H1 (cell line): ENCODE measurements around the gene SEMA7A. TPM values are rescaled to one million over a fixed set of nuclear protein-coding genes. Genes with fewer than 3 reads are reported as not detected.

Source experiments
- CTCF ChIA-PET: fragments of 300-600 bp; sonication (Branson Sonifier 250); formaldehyde crosslinking; loops from one replicate; lab custom pipeline; 2021; ENCODE audit not compliant: partially characterized antibody; lab: Charles Lee
- POLR2A ChIA-PET: fragments of 300-600 bp; sonication (Branson Sonifier 250); formaldehyde crosslinking; loops from one replicate; lab custom pipeline; 2021; ENCODE audit warnings: inconsistent platforms; ENCODE audit not compliant: partially characterized antibody; lab: Charles Lee
- DNase-seq, 2 experiments: peaks; one replicate each; pipeline versions ENCODE4 v3.0.0 to v3.0.0-alpha.2; 2010 to 2022; ENCODE audit warnings: low spot score in 2 of 2, low read depth in 1 of 2, mixed read lengths in 1 of 2
- FAIRE-seq: peaks from 2 replicates; lab custom pipeline; 2011; peaks lifted over from hg19 to GRCh38; lab: Jason Lieb, UNC
- H2AFZ ChIP-seq: 2 replicates; pipeline ENCODE4 v1.8.1; 2012; ENCODE audit warnings: low read length, inconsistent platforms
- H2AK5ac ChIP-seq: 2 replicates; pipeline ENCODE4 v1.6.1; 2013; ENCODE audit warnings: low read depth, low read length
- H2BK120ac ChIP-seq: replicated peaks from 2 replicates; pipeline ENCODE3; 2013; ENCODE audit warnings: low read depth, low read length, inconsistent platforms
- H2BK12ac ChIP-seq: 2 replicates; pipeline ENCODE4 v1.6.1; 2013; ENCODE audit warnings: low read depth, low read length
- H2BK15ac ChIP-seq: 2 replicates; pipeline ENCODE4 v1.6.1; 2013; ENCODE audit warnings: low read length
- H2BK20ac ChIP-seq: 2 replicates; pipeline ENCODE4 v1.6.1; 2013; ENCODE audit warnings: low read length
- H2BK5ac ChIP-seq: 2 replicates; pipeline ENCODE4 v1.6.1; 2013; ENCODE audit warnings: low read depth, low read length
- H3K14ac ChIP-seq: 2 replicates; pipeline ENCODE4 v1.6.1; 2013; ENCODE audit warnings: inconsistent platforms; ENCODE audit not compliant: insufficient read length
- H3K18ac ChIP-seq: 2 replicates; pipeline ENCODE4 v1.6.1; 2013; ENCODE audit warnings: low read length; ENCODE audit errors: extremely low read depth
- H3K23ac ChIP-seq: 2 replicates; pipeline ENCODE4 v1.6.1; 2013; ENCODE audit warnings: inconsistent platforms; ENCODE audit not compliant: insufficient read length
- H3K23me2 ChIP-seq: 2 replicates; pipeline ENCODE4 v1.6.1; 2013; ENCODE audit warnings: low read depth, low read length
- H3K27ac ChIP-seq: 2 replicates; pipeline ENCODE4 v1.6.1; 2011; ENCODE audit warnings: low read depth, low read length, inconsistent platforms
- H3K27me3 ChIP-seq, 4 experiments: replicated peaks in 1 of 4; 1 replicate in 1 of 4; 2 replicates in 3 of 4; pipeline versions ENCODE4 v1.6.1 to v1.8.1; 2011 to 2013; ENCODE audit warnings: low read length in 3 of 4, mild to moderate bottlenecking in 3 of 4, inconsistent platforms in 2 of 4, mixed read lengths in 2 of 4, moderate library complexity in 1 of 4; ENCODE audit not compliant: control insufficient read depth in 3 of 4, insufficient read depth in 3 of 4; ENCODE audit errors: extremely low read depth in 1 of 4
- H3K36me3 ChIP-seq, 4 experiments: 2 replicates each; pipeline versions ENCODE4 v1.6.1 to v1.8.1; 2011 to 2013; ENCODE audit warnings: mild to moderate bottlenecking in 4 of 4, low read length in 3 of 4, moderate library complexity in 2 of 4, control low read depth in 1 of 4, inconsistent platforms in 1 of 4; ENCODE audit not compliant: insufficient read depth in 4 of 4, control insufficient read depth in 2 of 4
- H3K4ac ChIP-seq: replicated peaks from 2 replicates; pipeline ENCODE3; 2013; ENCODE audit warnings: low read length, low read depth, mixed read lengths, inconsistent platforms; ENCODE audit not compliant: insufficient read length
- H3K4me1 ChIP-seq, 4 experiments: replicated peaks in 1 of 4; 1 replicate in 1 of 4; 2 replicates in 3 of 4; pipeline versions ENCODE4 v1.6.1 to v1.8.1; 2011 to 2013; ENCODE audit warnings: low read length in 3 of 4, inconsistent platforms in 2 of 4, mixed read lengths in 1 of 4; ENCODE audit not compliant: insufficient read depth in 4 of 4, control insufficient read depth in 3 of 4
- H3K4me2 ChIP-seq, 2 experiments: 2 replicates each; pipeline versions ENCODE4 v1.6.1 to v1.8.1; 2011 to 2013; ENCODE audit warnings: low read depth in 2 of 2, low read length in 2 of 2, control low read depth in 1 of 2, inconsistent platforms in 1 of 2, mild to moderate bottlenecking in 1 of 2; ENCODE audit not compliant: insufficient read depth in 1 of 2
- H3K4me3 ChIP-seq, 4 experiments: fragments of 200-600, 300-600 bp in 1 of 4; sonication (generic), shearing (Covaris generic), sonication (Bioruptor Twin) in 1 of 4; 2 replicates each; pipeline versions ENCODE4 v1.5.1 to v1.8.1; 2011 to 2016; ENCODE audit warnings: low read length in 4 of 4, low read depth in 3 of 4, control low read depth in 2 of 4, inconsistent platforms in 2 of 4, mild to moderate bottlenecking in 2 of 4, mixed read lengths in 1 of 4, moderate library complexity in 1 of 4; ENCODE audit not compliant: insufficient read depth in 2 of 4; ENCODE audit errors: extremely low read depth in 1 of 4
- H3K56ac ChIP-seq: replicated peaks from 2 replicates; pipeline ENCODE3; 2013; ENCODE audit warnings: low read depth, mild to moderate bottlenecking, mixed read lengths, low read length, inconsistent platforms; ENCODE audit not compliant: insufficient read length
- H3K79me1 ChIP-seq: 2 replicates; pipeline ENCODE4 v1.6.1; 2013; ENCODE audit warnings: low read depth, low read length, control low read depth
- H3K79me2 ChIP-seq, 2 experiments: 2 replicates each; pipeline versions ENCODE4 v1.6.1 to v1.8.1; 2012 to 2013; ENCODE audit warnings: low read length in 2 of 2, mild to moderate bottlenecking in 2 of 2, inconsistent platforms in 1 of 2; ENCODE audit not compliant: insufficient read depth in 2 of 2, control insufficient read depth in 1 of 2
- H3K9ac ChIP-seq, 4 experiments: replicated peaks in 1 of 4; 1 replicate in 1 of 4; 2 replicates in 3 of 4; pipeline versions ENCODE4 v1.6.1 to v1.8.1; 2011 to 2013; ENCODE audit warnings: low read depth in 3 of 4, low read length in 3 of 4, control low read depth in 2 of 4, mild to moderate bottlenecking in 2 of 4, moderate library complexity in 2 of 4, inconsistent platforms in 1 of 4; ENCODE audit errors: extremely low read depth in 1 of 4
- H3K9me3 ChIP-seq, 2 experiments: 2 replicates each; pipeline versions ENCODE4 v1.6.1 to v1.8.1; 2012 to 2013; ENCODE audit warnings: mild to moderate bottlenecking in 2 of 2, moderate library complexity in 2 of 2, control low read depth in 1 of 2, inconsistent platforms in 1 of 2, low read depth in 1 of 2, low read length in 1 of 2, mixed read lengths in 1 of 2; ENCODE audit not compliant: insufficient read depth in 2 of 2
- H4K20me1 ChIP-seq, 2 experiments: replicated peaks in 1 of 2; 2 replicates each; pipeline versions ENCODE3 to v1.8.1; 2011 to 2013; ENCODE audit warnings: inconsistent platforms in 2 of 2, low read length in 2 of 2, mild to moderate bottlenecking in 1 of 2; ENCODE audit not compliant: insufficient read depth in 2 of 2, control insufficient read depth in 1 of 2
- H4K5ac ChIP-seq: 2 replicates; pipeline ENCODE4 v1.6.1; 2013; ENCODE audit warnings: low read length, low read depth, mixed read lengths, inconsistent platforms; ENCODE audit not compliant: insufficient read length
- H4K8ac ChIP-seq: 2 replicates; pipeline ENCODE4 v1.8.0; 2013; ENCODE audit warnings: mild to moderate bottlenecking, moderate library complexity, low read length, inconsistent platforms; ENCODE audit not compliant: insufficient read depth; ENCODE audit errors: extremely low read depth
- H4K91ac ChIP-seq: replicated peaks from 2 replicates; pipeline ENCODE3; 2013; ENCODE audit warnings: low read length, mixed read lengths, inconsistent platforms; ENCODE audit not compliant: insufficient read length
- ATF2 ChIP-seq: IDR thresholded peaks from 2 replicates; pipeline ENCODE4 v1.6.1; 2012; ENCODE audit warnings: low read length, inconsistent platforms
- BRCA1 ChIP-seq: IDR thresholded peaks from 2 replicates; pipeline ENCODE4 v1.6.1; 2012; ENCODE audit warnings: low read depth, low read length, improper control_type of control experiment
- CHD1 ChIP-seq: IDR thresholded peaks from 2 replicates; pipeline ENCODE4 v1.6.1; 2012; ENCODE audit warnings: low read depth, low read length, improper control_type of control experiment
- CHD2 ChIP-seq: IDR thresholded peaks from 2 replicates; pipeline ENCODE4 v1.6.1; 2012; ENCODE audit warnings: low read length, improper control_type of control experiment
- E2F6 ChIP-seq: IDR thresholded peaks from 2 replicates; pipeline ENCODE4 v1.6.1; 2012; ENCODE audit warnings: inconsistent platforms
- EGR1 ChIP-seq: IDR thresholded peaks from 2 replicates; pipeline ENCODE4 v1.6.1; 2011; ENCODE audit warnings: low read depth, low read length, borderline replicate concordance
- FOSL1 ChIP-seq: IDR thresholded peaks from 2 replicates; pipeline ENCODE4 v1.6.1; 2011; ENCODE audit warnings: mild to moderate bottlenecking, low read depth, low read length, moderate library complexity; ENCODE audit not compliant: insufficient read depth
- JUND ChIP-seq: IDR thresholded peaks from 2 replicates; pipeline ENCODE4 v1.6.1; 2011; ENCODE audit warnings: mild to moderate bottlenecking, improper control_type of control experiment, low read length
- KDM4A ChIP-seq: IDR thresholded peaks from one replicate; pipeline ENCODE4 v1.7.1; 2012; ENCODE audit warnings: low read depth, mild to moderate bottlenecking, moderate library complexity, low read length, inconsistent platforms; ENCODE audit not compliant: severe bottlenecking
- MAFK ChIP-seq: IDR thresholded peaks from 2 replicates; pipeline ENCODE4 v1.6.1; 2012; ENCODE audit warnings: low read depth, mild to moderate bottlenecking, improper control_type of control experiment, low read length
- SP1 ChIP-seq: IDR thresholded peaks from 2 replicates; pipeline ENCODE4 v1.6.1; 2011; ENCODE audit warnings: low read depth, low read length
- TBP ChIP-seq: IDR thresholded peaks from 2 replicates; pipeline ENCODE4 v1.6.1; 2011; ENCODE audit warnings: low read depth, low read length, improper control_type of control experiment
- polyA plus RNA-seq, 7 experiments: library from polyadenylated mRNA; depleted of rRNA in 3 of 7; stranded (reverse) in 5 of 7; unstranded in 2 of 7; fragments of >200 nt in 5 of 7; fragments of 200-250 nt in 2 of 7; gene quantifications; 1 replicate in 5 of 7; 2 replicates in 1 of 7; 4 replicates in 1 of 7; pipeline versions ENCODE4 v1.2.1 to v1.2.3, GENCODE V29; 2011 to 2013; ENCODE audit warnings: missing spikeins in 2 of 7, mixed read lengths in 2 of 7
- total RNA-seq: library from RNA; stranded (reverse); fragmentation: NEBNext Ultra II Directional; extraction: Animal tissue kit (Norgen Biotek cat#: 25700); gene quantifications from 2 replicates; pipeline ENCODE4 v1.2.1, GENCODE V29; 2021

SEMA7A gene
- total and polyA plus RNA-seq, 2 of the 8 experiments (the other 6 are each of a cell fraction or from before 2014, with no cell fraction given) = 10.7 to 15.0 TPM

GRCh38 chr15:74454764-74455500, 21.2 kb upstream of the SEMA7A start:
- H3K27me3 ChIP-seq = no peaks in the 10 kb centered on the region
- H4K8ac ChIP-seq = no peak overlapping the region
- ChIA-PET CTCF (interaction anchor here (0.7 to 41.3 kb wide), 5 partner anchors 15 to 313 kb away, joined by 3 to 1311 read pairs (median 6); partner anchors contain the start of gene CYP11A1), POLR2A (interaction anchor here (0.7 to 1.1 kb wide), 3 partner anchors 12 to 161 kb away, joined by 3 read pairs; partner anchors contain the start of gene CLK3)
- H4K20me1 ChIP-seq = no peaks in the 10 kb centered on the region
- H3K4ac ChIP-seq = no peak overlapping the region
- no peak overlapping the region for H2BK15ac ChIP-seq
- H3K18ac ChIP-seq = no peak overlapping the region
- H2BK5ac ChIP-seq = no peak overlapping the region
- H2AK5ac ChIP-seq = no peak overlapping the region
- H2AFZ ChIP-seq = no peak overlapping the region
- H3K23me2 ChIP-seq = 0 out of 2 replicates have a peak, but pooled peaks cover 2% of the 10 kb centered on the region
- H2BK12ac ChIP-seq = no peak overlapping the region
- H4K91ac ChIP-seq = no peak overlapping the region
- H3K27ac ChIP-seq = no peak overlapping the region
- no peak for DNase-seq
- no peak overlapping the region for H3K9ac ChIP-seq
- no peak overlapping the region for H3K4me3 ChIP-seq
- no peak overlapping the region for H4K5ac ChIP-seq
- H3K79me1 ChIP-seq = no peaks in the 10 kb centered on the region; the same call in 1 of the 2 replicates
- no peak overlapping the region for H3K23ac ChIP-seq
- no peak overlapping the region for H3K14ac ChIP-seq
- no peaks in the 10 kb centered on the region for H3K79me2 ChIP-seq
- no peaks in the 10 kb centered on the region for H3K9me3 ChIP-seq
- H2BK20ac ChIP-seq = no peak overlapping the region
- peaks cover 5 to 27% (median 8%) of the 10 kb centered on the region in 4 experiments for H3K36me3 ChIP-seq
- no peak for FAIRE-seq
- H3K56ac ChIP-seq = no peak overlapping the region
- no peak overlapping the region for H2BK120ac ChIP-seq
- no peak overlapping the region for H3K4me2 ChIP-seq
- no peaks in the 10 kb centered on the region; a peak in 1 of 7 replicates for H3K4me1 ChIP-seq
- TF ChIP-seq ATF2 (no peak), FOSL1 (no peak), SP1 (no peak), CHD1 (no peak), CHD2 (no peak), TBP (no peak), E2F6 (no peak), JUND (no peak), KDM4A (no peak), EGR1 (no peak), BRCA1 (no peak), MAFK (no peak)
